OCI-LY7 (cell line): ENCODE data around the gene NDST4. TPM values are rescaled to one million over a fixed set of nuclear protein-coding genes. Genes with fewer than 3 reads are reported as not detected.

Source experiments
- BruUV-seq: library from RNA; stranded (reverse); fragments of 400-500 nt; replicated peaks from 2 replicates; lab custom pipeline; 2021; lab: Mats Ljungman, UMichigan
- CTCF ChIA-PET: fragments of 300-600 bp; sonication (Branson Sonifier 250); formaldehyde crosslinking; loops from one replicate; lab custom pipeline; 2022; ENCODE audit warnings: antibody characterized with exemption; ENCODE audit not compliant: unreplicated experiment; lab: Charles Lee
- POLR2A ChIA-PET: fragments of 300-600 bp; sonication (Branson Sonifier 250); formaldehyde crosslinking; loops from one replicate; lab custom pipeline; 2022; ENCODE audit warnings: antibody characterized with exemption; lab: Charles Lee
- DNase-seq: peaks from one replicate; pipeline ENCODE4 v3.0.0-alpha.2; 2015; ENCODE audit warnings: low spot score
- H2AFZ ChIP-seq: fragments of 200-600 bp; sonication (generic), shearing (Covaris generic); 2 replicates; pipeline ENCODE4 v1.6.1; 2014; ENCODE audit warnings: mild to moderate bottlenecking, antibody characterized with exemption, low read length, moderate library complexity
- H3K27ac ChIP-seq: fragments of 200-600 bp; sonication (generic); 2 replicates; pipeline ENCODE4 v1.5.1; 2014; ENCODE audit warnings: mixed run types, low read depth, mild to moderate bottlenecking, moderate library complexity, low read length, inconsistent platforms; ENCODE audit not compliant: poor library complexity, severe bottlenecking
- H3K36me3 ChIP-seq: fragments of 200-600 bp; sonication (generic); 2 replicates; pipeline ENCODE4 v1.6.1; 2014; ENCODE audit warnings: mild to moderate bottlenecking, antibody characterized with exemption, low read length, moderate library complexity, mixed read lengths; ENCODE audit not compliant: insufficient read depth
- H3K4me1 ChIP-seq: fragments of 200-600 bp; sonication (generic); 2 replicates; pipeline ENCODE4 v1.5.1; 2014; ENCODE audit warnings: mild to moderate bottlenecking, low read length; ENCODE audit not compliant: insufficient read depth, poor library complexity, severe bottlenecking
- H3K4me2 ChIP-seq: fragments of 200-600 bp; sonication (generic); 2 replicates; pipeline ENCODE4 v1.6.1; 2014; ENCODE audit warnings: mild to moderate bottlenecking, low read length
- H3K4me3 ChIP-seq: fragments of 200-600 bp; sonication (generic); 2 replicates; pipeline ENCODE4 v1.5.1; 2014; ENCODE audit warnings: mild to moderate bottlenecking, low read depth, low read length; ENCODE audit not compliant: poor library complexity, severe bottlenecking
- H3K79me2 ChIP-seq: fragments of 200-600 bp; sonication (generic); 2 replicates; pipeline ENCODE4 v1.6.1; 2016; ENCODE audit warnings: low read depth, mild to moderate bottlenecking, low read length, moderate library complexity, mixed read lengths; ENCODE audit not compliant: insufficient read depth
- H3K9me2 ChIP-seq: fragments of 200-600 bp; sonication (generic); 2 replicates; pipeline ENCODE4 v1.6.1; 2016; ENCODE audit warnings: mild to moderate bottlenecking, low read length, mixed read lengths; ENCODE audit not compliant: insufficient read depth
- H3K9me3 ChIP-seq: fragments of 200-600 bp; sonication (generic); 2 replicates; pipeline ENCODE4 v1.6.1; 2014; ENCODE audit warnings: mild to moderate bottlenecking, mixed run types, low read length, mixed read lengths
- H4K20me1 ChIP-seq: fragments of 200-600 bp; sonication (generic); 2 replicates; pipeline ENCODE4 v1.6.1; 2014; ENCODE audit warnings: mild to moderate bottlenecking, antibody characterized with exemption, low read length, moderate library complexity, mixed read lengths; ENCODE audit not compliant: insufficient read depth
- CTCF ChIP-seq: fragments of 200-600 bp; sonication (generic); conservative IDR thresholded peaks from 2 replicates; pipeline ENCODE4 v1.5.1; 2014; ENCODE audit warnings: mild to moderate bottlenecking, antibody characterized with exemption, low read length, moderate library complexity, mixed read lengths
- EZH2phosphoT487 ChIP-seq: fragments of 200-600 bp; sonication (generic); IDR thresholded peaks from 2 replicates; pipeline ENCODE4 v1.6.1; 2018; ENCODE audit warnings: low read depth, borderline replicate concordance, mild to moderate bottlenecking, mixed run types, antibody characterized with exemption, low read length, moderate library complexity, mixed read lengths
- intact Hi-C: fragments of 100-400 bp; cut with micrococcal nuclease; formaldehyde crosslinking; loops from one replicate; pipeline ENCODE4 v1.10.0; 2022; ENCODE audit not compliant: unreplicated experiment
- total RNA-seq, 2 experiments: library from RNA; depleted of rRNA in 1 of 2; stranded (reverse); fragments of >200 nt in 1 of 2; shearing (Covaris generic) in 1 of 2; gene quantifications; 2 replicates each; pipeline ENCODE4 v1.2.3, GENCODE V29; 2014 to 2022

Gene NDST4
- total RNA-seq, 2 experiments from 2014 or later: not detected

DNA sequence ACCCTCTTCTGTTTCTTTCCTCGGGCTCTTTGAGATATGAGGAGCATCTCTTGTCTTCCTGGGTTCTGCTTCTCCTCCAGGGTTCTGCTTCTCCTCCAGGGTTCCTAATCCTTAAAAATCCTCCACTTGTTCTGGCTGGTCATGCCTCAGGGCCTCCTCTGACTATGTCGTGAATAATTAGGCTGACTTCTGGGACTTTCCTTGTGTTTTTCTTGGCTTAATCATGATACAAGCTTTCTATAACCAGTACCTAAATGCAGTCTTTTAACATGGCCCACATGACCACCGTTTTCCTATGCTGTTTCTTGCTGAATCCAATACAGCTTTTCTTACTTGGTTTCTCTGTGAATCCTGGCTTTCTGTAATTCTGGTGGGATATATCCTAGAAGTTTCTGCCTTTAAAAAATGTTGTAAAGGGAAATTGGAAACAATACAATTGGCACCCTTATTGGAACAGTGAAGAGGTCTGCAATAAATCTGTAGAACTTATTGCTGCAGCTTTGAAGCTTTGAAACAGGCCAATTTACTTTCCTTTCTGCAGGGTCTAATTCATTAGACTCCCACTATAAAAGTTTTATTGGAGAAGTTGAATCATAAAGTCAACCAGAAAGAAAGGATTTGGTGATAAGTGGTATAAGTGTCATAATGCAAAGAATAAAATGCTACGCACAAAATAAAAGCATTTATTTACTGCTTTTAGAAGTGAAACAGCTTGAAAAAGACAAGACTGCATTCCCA lies 301.7 kb downstream of the NDST4 start:
- POLR2A ChIA-PET: no interaction called here

DNA sequence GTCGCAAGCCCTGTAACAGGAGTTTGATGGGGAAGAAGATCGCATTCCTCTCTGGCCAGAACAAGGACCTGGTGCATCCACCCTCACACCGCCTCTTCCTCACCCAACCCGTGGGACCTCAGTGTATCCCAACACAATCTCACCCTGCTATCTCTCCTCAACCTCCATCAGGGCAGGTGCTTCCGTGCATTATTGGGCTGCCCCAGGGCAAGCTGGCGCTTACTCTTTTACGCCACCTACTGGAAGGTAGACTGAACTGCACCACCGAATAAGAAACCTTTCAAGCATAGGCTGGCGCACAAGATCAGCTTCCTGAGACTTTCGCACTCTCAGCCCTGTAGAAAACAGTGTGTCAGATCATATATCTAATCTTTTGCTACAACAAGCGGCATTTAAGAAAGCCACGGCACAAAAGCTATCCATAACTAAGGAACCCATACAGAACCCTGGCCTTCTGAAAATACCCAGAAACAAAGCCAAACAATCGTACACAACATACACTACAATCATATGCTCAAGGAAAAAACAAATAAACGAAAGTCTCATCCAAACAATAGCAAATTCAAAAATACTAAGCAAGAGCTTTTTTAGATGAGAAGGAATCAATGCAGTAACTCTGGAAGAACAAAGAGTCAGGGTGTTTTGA lies 305.5 kb downstream of the NDST4 start:
- no peak overlapping the region; the same call in 1 of the 2 replicates for H2AFZ ChIP-seq
- TF ChIP-seq EZH2phosphoT487: no peak
- peak; percentile 92 for TF ChIP-seq CTCF
- no peak overlapping the region for H3K4me3 ChIP-seq
- H3K4me2 ChIP-seq: no peak overlapping the region
- H3K4me1 ChIP-seq: no peaks in the 10 kb centered on the region
- H4K20me1 ChIP-seq: no peaks in the 10 kb centered on the region
- intact Hi-C loops: loop anchor here (5.0 kb wide), 1 partner anchor 421 kb away; no protein-coding TSS in a partner anchor
- H3K9me3 ChIP-seq: no peaks in the 10 kb centered on the region
- ChIA-PET CTCF (no interaction called here), POLR2A (interaction anchor here (0.8 kb wide), 1 partner anchor 9 kb away, joined by 3 read pairs; no protein-coding TSS in a partner anchor)
- peak; percentile 55 for DNase-seq
- H3K27ac ChIP-seq: no peak overlapping the region
- no peaks in the 10 kb centered on the region for H3K9me2 ChIP-seq
- no TSS peak for BruUV-seq
- H3K79me2 ChIP-seq: no peaks in the 10 kb centered on the region
- no peaks in the 10 kb centered on the region for H3K36me3 ChIP-seq

More for the DNA sequence above, 301.7 kb downstream of the NDST4 start:
- Histone ChIP-seq H3K4me2 (no peak overlapping the region), H3K9me2 (no peaks in the 10 kb centered on the region), H3K4me1 (no peaks in the 10 kb centered on the region), H3K4me3 (no peak overlapping the region), H3K36me3 (no peaks in the 10 kb centered on the region), H3K9me3 (no peaks in the 10 kb centered on the region), H2AFZ (no peak overlapping the region), H3K27ac (no peak overlapping the region), H4K20me1 (no peaks in the 10 kb centered on the region), H3K79me2 (no peaks in the 10 kb centered on the region)
- TF ChIP-seq EZH2phosphoT487 (no peak), CTCF (no peak)
- no peak for DNase-seq
- no TSS peak for BruUV-seq
- intact Hi-C loops: no loop called here
- CTCF ChIA-PET: no interaction called here
